ENCODE results near the gene KCP.

DNA sequence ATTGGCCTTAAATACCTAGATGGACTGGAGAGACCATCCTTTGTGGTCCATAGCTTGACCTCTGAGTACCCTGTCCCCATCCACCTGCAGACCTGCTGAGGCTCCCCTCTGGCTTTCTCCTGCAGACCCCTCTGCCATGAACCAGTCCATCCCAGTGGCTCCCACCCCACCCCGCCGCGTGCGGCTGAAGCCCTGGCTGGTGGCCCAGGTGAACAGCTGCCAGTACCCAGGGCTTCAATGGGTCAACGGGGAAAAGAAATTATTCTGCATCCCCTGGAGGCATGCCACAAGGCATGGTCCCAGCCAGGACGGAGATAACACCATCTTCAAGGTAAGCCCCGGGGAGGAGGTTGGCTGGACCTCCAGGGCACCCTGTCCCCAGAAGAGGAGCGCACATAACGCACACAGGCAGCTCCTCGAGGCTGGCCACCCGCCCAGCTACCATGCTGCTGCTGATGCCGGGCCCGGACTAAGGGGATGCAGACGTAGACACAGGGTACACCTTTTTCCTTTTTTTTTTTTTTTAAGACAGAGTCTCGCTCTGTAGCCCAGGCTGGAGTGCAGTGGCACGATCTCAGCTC, 31.5 kb upstream of the KCP start:
- TF ChIP-seq TAF1 (IDR thresholded peaks at IDR 0.05; ENCODE audit: borderline replicate concordance, low read depth, low read length), result no peak
- TF ChIP-seq, protein P1, sequence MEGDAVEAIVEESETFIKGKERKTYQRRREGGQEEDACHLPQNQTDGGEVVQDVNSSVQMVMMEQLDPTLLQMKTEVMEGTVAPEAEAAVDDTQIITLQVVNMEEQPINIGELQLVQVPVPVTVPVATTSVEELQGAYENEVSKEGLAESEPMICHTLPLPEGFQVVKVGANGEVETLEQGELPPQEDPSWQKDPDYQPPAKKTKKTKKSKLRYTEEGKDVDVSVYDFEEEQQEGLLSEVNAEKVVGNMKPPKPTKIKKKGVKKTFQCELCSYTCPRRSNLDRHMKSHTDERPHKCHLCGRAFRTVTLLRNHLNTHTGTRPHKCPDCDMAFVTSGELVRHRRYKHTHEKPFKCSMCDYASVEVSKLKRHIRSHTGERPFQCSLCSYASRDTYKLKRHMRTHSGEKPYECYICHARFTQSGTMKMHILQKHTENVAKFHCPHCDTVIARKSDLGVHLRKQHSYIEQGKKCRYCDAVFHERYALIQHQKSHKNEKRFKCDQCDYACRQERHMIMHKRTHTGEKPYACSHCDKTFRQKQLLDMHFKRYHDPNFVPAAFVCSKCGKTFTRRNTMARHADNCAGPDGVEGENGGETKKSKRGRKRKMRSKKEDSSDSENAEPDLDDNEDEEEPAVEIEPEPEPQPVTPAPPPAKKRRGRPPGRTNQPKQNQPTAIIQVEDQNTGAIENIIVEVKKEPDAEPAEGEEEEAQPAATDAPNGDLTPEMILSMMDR (IDR thresholded peaks at IDR 0.05), result no peak
- TF ChIP-seq SMC3 (IDR thresholded peaks at IDR 0.05; ENCODE audit: low read depth, low read length), result no peak
- TF ChIP-seq EZH2phosphoT487 (IDR thresholded peaks at IDR 0.05; ENCODE audit: borderline replicate concordance, low read depth), result no peak
- TF ChIP-seq POLR2AphosphoS5 (IDR thresholded peaks at IDR 0.05; ENCODE audit: low read depth, low read length), result no peak
- no peak for TF ChIP-seq YY1 (IDR thresholded peaks at IDR 0.05; ENCODE audit: low read depth)
- TF ChIP-seq RXRA (IDR thresholded peaks at IDR 0.05; ENCODE audit: borderline replicate concordance, low read depth), result no peak
- no peak for TF ChIP-seq RCOR1 (IDR thresholded peaks at IDR 0.05; ENCODE audit: low read length)
- TF ChIP-seq, protein P2, sequence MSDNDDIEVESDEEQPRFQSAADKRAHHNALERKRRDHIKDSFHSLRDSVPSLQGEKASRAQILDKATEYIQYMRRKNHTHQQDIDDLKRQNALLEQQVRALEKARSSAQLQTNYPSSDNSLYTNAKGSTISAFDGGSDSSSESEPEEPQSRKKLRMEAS (IDR thresholded peaks at IDR 0.05; ENCODE audit: low read depth), result no peak

Data from SK-N-SH (cell line).